ENCODE data around the gene HOXC9. TPM values are rescaled to one million over a fixed set of nuclear protein-coding genes. Genes with fewer than 3 reads are reported as not detected.

HOXC9 gene
- total RNA-seq, 2 donors from 2014 or later, result 0.23 to 3.0 TPM

- H3K4me3 ChIP-seq, result no peak overlapping the region
- TF ChIP-seq POLR2AphosphoS5 (IDR thresholded peaks at IDR 0.05) (no peak), CTCF (IDR thresholded peaks at IDR 0.05) (no peak)
- 67% methylated on average over 6 of the region's 6 CpGs for WGBS
- peaks cover 61% of the 10 kb centered on the region for H3K27me3 ChIP-seq (replicated peaks; ENCODE audit: insufficient read depth)
- no peak for DNase-seq (ENCODE audit: low spot score)
- H3K27ac ChIP-seq, result no peak overlapping the region
- H3K9me3 ChIP-seq, result no peaks in the 10 kb centered on the region
- no peaks in the 10 kb centered on the region for H3K36me3 ChIP-seq
- intact Hi-C loops (cut with DNase I), result no loop called here
- peaks cover 9% of the 10 kb centered on the region for H3K4me1 ChIP-seq (replicated peaks)
Measured at GRCh38 chr12:54035568-54036264, 35.8 kb downstream of the HOXC9 start.

- Histone ChIP-seq H3K27me3 (replicated peaks; ENCODE audit: insufficient read depth) (peaks cover 62% of the 10 kb centered on the region), H3K27ac (no peak overlapping the region), H3K4me3 (no peak overlapping the region), H3K9me3 (no peaks in the 10 kb centered on the region), H3K36me3 (no peaks in the 10 kb centered on the region), H3K4me1 (replicated peaks) (peaks cover 9% of the 10 kb centered on the region)
- no peak for TF ChIP-seq POLR2A (IDR thresholded peaks at IDR 0.05)
- intact Hi-C loops (cut with DNase I), result no loop called here
- WGBS, result 37% methylated on average over 14 of the region's 14 CpGs
- DNase-seq (ENCODE audit: low spot score), result no peak
Measured at GRCh38 chr12:54036620-54037359, 36.8 kb downstream of the HOXC9 start.

GRCh38 chr12:54037360-54038283 is 37.7 kb downstream of the HOXC9 start:
- no peaks in the 10 kb centered on the region for H3K36me3 ChIP-seq
- no peak overlapping the region for H3K27ac ChIP-seq
- WGBS, result 16% methylated on average over 14 of the region's 14 CpGs
- H3K4me3 ChIP-seq, result no peak overlapping the region
- TF ChIP-seq CTCF (IDR thresholded peaks at IDR 0.05) (no peak), POLR2A (IDR thresholded peaks at IDR 0.05) (no peak), POLR2AphosphoS5 (IDR thresholded peaks at IDR 0.05) (no peak)
- intact Hi-C loops (cut with DNase I), result no loop called here
- peaks cover 61% of the 10 kb centered on the region for H3K27me3 ChIP-seq (replicated peaks; ENCODE audit: insufficient read depth)
- H3K4me1 ChIP-seq (replicated peaks), result peaks cover 9% of the 10 kb centered on the region
- no peak for DNase-seq (ENCODE audit: low spot score)
- no peaks in the 10 kb centered on the region for H3K9me3 ChIP-seq

- 38% methylated on average over 5 of the region's 5 CpGs for WGBS
- no peak for DNase-seq (ENCODE audit: low spot score)
- no peak overlapping the region for H3K27ac ChIP-seq
- no peaks in the 10 kb centered on the region for H3K36me3 ChIP-seq
- TF ChIP-seq POLR2A (IDR thresholded peaks at IDR 0.05), result no peak
- no peak for TF ChIP-seq POLR2AphosphoS5 (IDR thresholded peaks at IDR 0.05)
- no peak for TF ChIP-seq CTCF (IDR thresholded peaks at IDR 0.05)
- no peak overlapping the region for H3K4me3 ChIP-seq
- intact Hi-C loops (cut with DNase I), result no loop called here
- H3K4me1 ChIP-seq (replicated peaks), result peaks cover 9% of the 10 kb centered on the region
- peaks cover 68% of the 10 kb centered on the region for H3K27me3 ChIP-seq (replicated peaks; ENCODE audit: insufficient read depth)
- no peaks in the 10 kb centered on the region for H3K9me3 ChIP-seq
Measured at GRCh38 chr12:54038284-54038870, 38.4 kb downstream of the HOXC9 start.
